HepG2 (cell line): ENCODE data around the gene IRF3. TPM values are rescaled to one million over a fixed set of nuclear protein-coding genes. Genes with fewer than 3 reads are reported as not detected.

ENCODE experiments used
- ASH2L ChIP-seq: fragments of 300-600, 200-600 bp; sonication (generic); IDR thresholded peaks from 2 replicates; pipeline ENCODE4 v1.7.0; 2017; ENCODE audit warnings: low read depth, mild to moderate bottlenecking, moderate library complexity, mixed read lengths, low read length; ENCODE audit not compliant: insufficient read length
- BHLHE40 ChIP-seq: IDR thresholded peaks from 2 replicates; pipeline ENCODE4 v1.6.1; 2011; ENCODE audit warnings: low read length, improper control_type of control experiment
- ELF3 ChIP-seq: IDR thresholded peaks from 2 replicates; pipeline ENCODE4 v1.6.1; 2016; ENCODE audit warnings: missing genetic modification reagents, missing compliant biosample characterization
- FIP1L1 ChIP-seq: fragments of 200-400 bp; formaldehyde crosslinking; IDR thresholded peaks from 2 replicates; pipeline ENCODE4 v1.6.1; 2018; ENCODE audit warnings: low read depth, mild to moderate bottlenecking, low read length, moderate library complexity, borderline replicate concordance; ENCODE audit not compliant: insufficient read depth
- FOXA3 ChIP-seq: IDR thresholded peaks from 2 replicates; pipeline ENCODE4 v1.6.1; 2016; ENCODE audit warnings: missing genetic modification reagents, missing compliant biosample characterization
- FOXJ3 ChIP-seq: sonication (generic); formaldehyde crosslinking; IDR thresholded peaks from 2 replicates; pipeline ENCODE4 v1.4.0; 2020; ENCODE audit warnings: missing genetic modification reagents, mild to moderate bottlenecking, borderline replicate concordance
- HNRNPH1 ChIP-seq: fragments of 200-400 bp; formaldehyde crosslinking; optimal IDR thresholded peaks from 2 replicates; pipeline ENCODE3; 2017; ENCODE audit warnings: mild to moderate bottlenecking, low read depth, low read length
- HOMEZ ChIP-seq: IDR thresholded peaks from 2 replicates; pipeline ENCODE4 v1.6.1; 2016; ENCODE audit warnings: low read depth
- KDM1A ChIP-seq: IDR thresholded peaks from 2 replicates; pipeline ENCODE4 v1.6.1; 2016; ENCODE audit warnings: missing compliant biosample characterization
- REL ChIP-seq: sonication (generic); formaldehyde crosslinking; conservative IDR thresholded peaks from 2 replicates; pipeline ENCODE4 v1.8.0; 2022; ENCODE audit warnings: mild to moderate bottlenecking, missing genetic modification reagents, moderate library complexity
- SOX5 ChIP-seq: IDR thresholded peaks from 2 replicates; pipeline ENCODE4 v1.6.1; 2016; ENCODE audit warnings: borderline replicate concordance
- SRY ChIP-seq: sonication (generic); formaldehyde crosslinking; IDR thresholded peaks from 2 replicates; pipeline ENCODE4 v1.8.0; 2022; ENCODE audit warnings: mild to moderate bottlenecking, missing genetic modification reagents
- TARDBP ChIP-seq: sonication (generic); formaldehyde crosslinking; IDR thresholded peaks from 2 replicates; pipeline ENCODE4 v1.8.0; 2022; ENCODE audit warnings: mild to moderate bottlenecking, missing genetic modification reagents
- ZBTB43 ChIP-seq: sonication (generic); formaldehyde crosslinking; conservative IDR thresholded peaks from 2 replicates; pipeline ENCODE4 v1.4.0; 2020; ENCODE audit warnings: missing genetic modification reagents
- ZNF30 ChIP-seq: sonication (generic); formaldehyde crosslinking; IDR thresholded peaks from 2 replicates; pipeline ENCODE4 v1.5.0; 2020; ENCODE audit warnings: mild to moderate bottlenecking, missing genetic modification reagents
- ZNF503 ChIP-seq: sonication (generic); formaldehyde crosslinking; IDR thresholded peaks from 2 replicates; pipeline ENCODE4 v1.4.0; 2020; ENCODE audit warnings: missing genetic modification reagents
- ZNF570 ChIP-seq: sonication (generic); formaldehyde crosslinking; IDR thresholded peaks from 2 replicates; pipeline ENCODE4 v1.4.0; 2020; ENCODE audit warnings: mild to moderate bottlenecking, missing genetic modification reagents, borderline replicate concordance
- ZNF7 ChIP-seq: IDR thresholded peaks from 2 replicates; pipeline ENCODE4 v1.6.1; 2016; ENCODE audit warnings: missing biosample characterization, missing genetic modification reagents
- polyA plus RNA-seq, 8 experiments: library from polyadenylated mRNA; depleted of rRNA in 3 of 8; stranded (reverse) in 7 of 8; unstranded in 1 of 8; fragments of >200 nt; fragmentation: Illumina TruSeq in 4 of 8; extraction: Trizol in 4 of 8; gene quantifications; 2 replicates each; pipeline versions ENCODE4 v1.2.1 to v1.2.3, GENCODE V29; 2011 to 2016; ENCODE audit warnings: low read depth in 4 of 8, missing spikeins in 1 of 8, mixed read lengths in 1 of 8; ENCODE audit not compliant: insufficient read depth in 1 of 8
- total RNA-seq, 5 experiments: library from RNA; depleted of rRNA; stranded (reverse); fragments of >200 nt; fragmentation: Illumina TruSeq; extraction: Trizol; gene quantifications; 2 replicates each; pipeline ENCODE4 v1.2.3, GENCODE V29; 2016; ENCODE audit warnings: low read depth in 1 of 5
- TF ChIP-seq, protein P1 (sequence below): fragments of 450-650 bp; IDR thresholded peaks from 2 replicates; pipeline ENCODE4 v1.6.1; 2017; ENCODE audit warnings: mild to moderate bottlenecking
- TF ChIP-seq, protein P2 (sequence below): sonication (generic); formaldehyde crosslinking; IDR thresholded peaks from 2 replicates; pipeline ENCODE4 v1.4.0; 2020; ENCODE audit warnings: mild to moderate bottlenecking, missing genetic modification reagents

The IRF3 gene
- total and polyA plus RNA-seq, 2 of the 13 experiments (the other 11 are each of a cell fraction or from before 2014, with no cell fraction given), result 61.9 to 65.5 TPM

DNA sequence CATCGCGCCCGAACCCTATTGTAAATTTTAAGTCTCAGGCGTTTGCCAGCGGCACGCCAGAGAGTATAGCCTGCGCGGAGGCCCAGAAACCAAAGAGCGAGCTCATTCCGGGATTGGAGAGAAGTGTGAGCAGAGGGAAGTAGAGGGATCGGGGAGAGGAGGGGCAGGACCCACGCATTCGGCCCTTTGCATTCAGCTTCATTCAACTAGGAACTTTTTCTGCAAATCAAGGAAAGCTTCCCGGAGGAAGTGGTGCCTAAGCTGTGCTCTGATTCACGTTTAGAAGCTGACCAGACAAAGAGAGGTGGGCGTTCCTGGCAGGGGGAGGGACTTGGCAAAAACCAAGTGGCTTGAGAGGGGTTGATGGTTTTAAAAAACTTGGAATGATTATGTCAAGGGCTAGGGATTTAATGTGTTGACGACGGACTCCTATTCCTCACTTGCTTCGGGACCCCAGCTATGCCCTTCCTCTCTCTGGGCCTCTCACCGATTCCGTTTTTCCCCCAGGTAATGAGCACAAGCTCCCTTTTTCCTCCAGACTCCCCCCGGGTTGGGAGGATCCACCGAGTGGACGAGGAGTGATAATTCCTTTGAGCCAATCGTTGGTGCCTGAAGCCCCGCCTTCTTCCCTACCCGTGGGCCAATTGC, 10.6 kb upstream of the IRF3 start (continued):
- TF ChIP-seq ASH2L (no peak), ZNF30 (no peak), ZNF570 (CRISPR knock-in tag) (no peak), FOXJ3 (CRISPR knock-in tag) (no peak), ZNF7 (CRISPR knock-in tag) (no peak), KDM1A (CRISPR knock-in tag) (peak; percentile 85), ZNF503 (CRISPR knock-in tag) (no peak), TARDBP (CRISPR knock-in tag) (peak; percentile 37; the same call in 1 of the 2 replicates), HOMEZ (CRISPR knock-in tag) (no peak), FOXA3 (CRISPR knock-in tag) (no peak), FIP1L1 (no peak), REL (CRISPR knock-in tag) (no peak), ELF3 (0 out of 2 replicates have a peak, but pooled peaks have one; percentile 11), HNRNPH1 (no peak), ZBTB43 (CRISPR knock-in tag) (no peak), SOX5 (0 out of 2 replicates have a peak, but pooled peaks have one; percentile 10), BHLHE40 (peak; percentile 94), SRY (CRISPR knock-in tag) (peak; percentile 63; the same call in 1 of the 2 replicates)
- TF ChIP-seq, protein P1, sequence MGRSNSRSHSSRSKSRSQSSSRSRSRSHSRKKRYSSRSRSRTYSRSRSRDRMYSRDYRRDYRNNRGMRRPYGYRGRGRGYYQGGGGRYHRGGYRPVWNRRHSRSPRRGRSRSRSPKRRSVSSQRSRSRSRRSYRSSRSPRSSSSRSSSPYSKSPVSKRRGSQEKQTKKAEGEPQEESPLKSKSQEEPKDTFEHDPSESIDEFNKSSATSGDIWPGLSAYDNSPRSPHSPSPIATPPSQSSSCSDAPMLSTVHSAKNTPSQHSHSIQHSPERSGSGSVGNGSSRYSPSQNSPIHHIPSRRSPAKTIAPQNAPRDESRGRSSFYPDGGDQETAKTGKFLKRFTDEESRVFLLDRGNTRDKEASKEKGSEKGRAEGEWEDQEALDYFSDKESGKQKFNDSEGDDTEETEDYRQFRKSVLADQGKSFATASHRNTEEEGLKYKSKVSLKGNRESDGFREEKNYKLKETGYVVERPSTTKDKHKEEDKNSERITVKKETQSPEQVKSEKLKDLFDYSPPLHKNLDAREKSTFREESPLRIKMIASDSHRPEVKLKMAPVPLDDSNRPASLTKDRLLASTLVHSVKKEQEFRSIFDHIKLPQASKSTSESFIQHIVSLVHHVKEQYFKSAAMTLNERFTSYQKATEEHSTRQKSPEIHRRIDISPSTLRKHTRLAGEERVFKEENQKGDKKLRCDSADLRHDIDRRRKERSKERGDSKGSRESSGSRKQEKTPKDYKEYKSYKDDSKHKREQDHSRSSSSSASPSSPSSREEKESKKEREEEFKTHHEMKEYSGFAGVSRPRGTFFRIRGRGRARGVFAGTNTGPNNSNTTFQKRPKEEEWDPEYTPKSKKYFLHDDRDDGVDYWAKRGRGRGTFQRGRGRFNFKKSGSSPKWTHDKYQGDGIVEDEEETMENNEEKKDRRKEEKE, result no peak
- TF ChIP-seq, protein P2, sequence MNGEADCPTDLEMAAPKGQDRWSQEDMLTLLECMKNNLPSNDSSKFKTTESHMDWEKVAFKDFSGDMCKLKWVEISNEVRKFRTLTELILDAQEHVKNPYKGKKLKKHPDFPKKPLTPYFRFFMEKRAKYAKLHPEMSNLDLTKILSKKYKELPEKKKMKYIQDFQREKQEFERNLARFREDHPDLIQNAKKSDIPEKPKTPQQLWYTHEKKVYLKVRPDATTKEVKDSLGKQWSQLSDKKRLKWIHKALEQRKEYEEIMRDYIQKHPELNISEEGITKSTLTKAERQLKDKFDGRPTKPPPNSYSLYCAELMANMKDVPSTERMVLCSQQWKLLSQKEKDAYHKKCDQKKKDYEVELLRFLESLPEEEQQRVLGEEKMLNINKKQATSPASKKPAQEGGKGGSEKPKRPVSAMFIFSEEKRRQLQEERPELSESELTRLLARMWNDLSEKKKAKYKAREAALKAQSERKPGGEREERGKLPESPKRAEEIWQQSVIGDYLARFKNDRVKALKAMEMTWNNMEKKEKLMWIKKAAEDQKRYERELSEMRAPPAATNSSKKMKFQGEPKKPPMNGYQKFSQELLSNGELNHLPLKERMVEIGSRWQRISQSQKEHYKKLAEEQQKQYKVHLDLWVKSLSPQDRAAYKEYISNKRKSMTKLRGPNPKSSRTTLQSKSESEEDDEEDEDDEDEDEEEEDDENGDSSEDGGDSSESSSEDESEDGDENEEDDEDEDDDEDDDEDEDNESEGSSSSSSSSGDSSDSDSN, result no peak
